Measurements from ENCODE around the gene ETFA.

DNA sequence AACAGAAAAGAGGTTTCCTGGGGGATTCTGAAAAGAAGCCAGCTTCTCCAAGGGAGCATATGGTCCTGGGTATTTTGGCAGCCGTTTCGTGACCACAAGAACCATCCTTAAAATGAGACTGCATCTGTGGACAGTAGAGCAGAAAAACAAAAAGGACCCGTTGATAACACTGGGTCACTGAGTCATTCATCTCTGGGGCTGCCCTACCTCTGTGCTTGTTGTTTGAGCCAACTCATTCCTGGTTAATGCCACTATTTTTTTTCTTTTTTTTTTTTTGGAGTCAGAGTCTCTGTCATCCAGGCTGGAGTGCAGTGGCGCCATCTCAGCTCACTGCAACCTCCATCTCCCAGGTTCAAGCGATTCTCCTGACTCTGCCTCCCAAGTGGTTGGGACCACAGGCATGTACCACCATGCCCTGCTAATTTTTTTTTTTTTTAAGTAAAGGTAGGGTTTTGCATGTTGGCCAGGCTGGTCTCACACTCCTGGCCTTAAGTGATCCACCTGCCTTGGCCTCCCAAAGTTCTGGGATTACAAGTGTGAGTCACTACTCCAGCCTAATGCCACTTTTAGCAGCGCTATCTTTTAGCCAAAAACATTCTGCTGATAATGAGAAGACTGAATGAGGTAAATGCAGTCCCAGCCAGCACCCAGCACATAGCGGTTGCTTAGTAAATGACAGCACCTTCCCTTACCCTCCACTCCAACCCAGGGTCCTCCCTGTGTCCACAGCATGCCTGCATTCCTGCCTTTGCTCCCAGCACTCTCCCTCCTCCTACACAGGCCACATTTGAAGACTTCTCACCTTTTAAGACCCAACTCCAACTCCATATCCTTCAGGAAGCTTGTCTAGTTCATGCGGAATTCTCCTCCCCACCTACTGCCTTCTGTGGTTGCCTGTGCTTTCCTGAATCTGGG is 16.2 kb upstream of the ETFA start:
- no peak for TF ChIP-seq EZH2 (IDR thresholded peaks at IDR 0.05; ENCODE audit: borderline replicate concordance, low read length)
- TF ChIP-seq, protein P1, sequence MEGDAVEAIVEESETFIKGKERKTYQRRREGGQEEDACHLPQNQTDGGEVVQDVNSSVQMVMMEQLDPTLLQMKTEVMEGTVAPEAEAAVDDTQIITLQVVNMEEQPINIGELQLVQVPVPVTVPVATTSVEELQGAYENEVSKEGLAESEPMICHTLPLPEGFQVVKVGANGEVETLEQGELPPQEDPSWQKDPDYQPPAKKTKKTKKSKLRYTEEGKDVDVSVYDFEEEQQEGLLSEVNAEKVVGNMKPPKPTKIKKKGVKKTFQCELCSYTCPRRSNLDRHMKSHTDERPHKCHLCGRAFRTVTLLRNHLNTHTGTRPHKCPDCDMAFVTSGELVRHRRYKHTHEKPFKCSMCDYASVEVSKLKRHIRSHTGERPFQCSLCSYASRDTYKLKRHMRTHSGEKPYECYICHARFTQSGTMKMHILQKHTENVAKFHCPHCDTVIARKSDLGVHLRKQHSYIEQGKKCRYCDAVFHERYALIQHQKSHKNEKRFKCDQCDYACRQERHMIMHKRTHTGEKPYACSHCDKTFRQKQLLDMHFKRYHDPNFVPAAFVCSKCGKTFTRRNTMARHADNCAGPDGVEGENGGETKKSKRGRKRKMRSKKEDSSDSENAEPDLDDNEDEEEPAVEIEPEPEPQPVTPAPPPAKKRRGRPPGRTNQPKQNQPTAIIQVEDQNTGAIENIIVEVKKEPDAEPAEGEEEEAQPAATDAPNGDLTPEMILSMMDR (IDR thresholded peaks at IDR 0.05; ENCODE audit: low read length) = no peak

Data from OCI-LY1 (cell line).